HepG2 (cell line): Measurements from ENCODE around the gene MMRN1. TPM values are rescaled to one million over a fixed set of nuclear protein-coding genes. Genes with fewer than 3 reads are reported as not detected.

ENCODE experiments used
- ATAC-seq: fragments of 200-7000 bp; cut with Tn5 transposase; 3 replicates; pipeline ENCODE4 v1.9.1; 2020; ENCODE audit warnings: mild to moderate bottlenecking, moderate library complexity
- BruUV-seq: library from RNA; stranded (reverse); fragments of 400-500 nt; replicated peaks from 2 replicates; lab custom pipeline; 2021; lab: Mats Ljungman, UMichigan
- CTCF ChIA-PET: fragments of 300-600 bp; formaldehyde crosslinking; extraction: SDS; loops from one replicate; lab custom pipeline; 2021; ENCODE audit warnings: low total read pairs, inconsistent platforms, low intra/inter-chr PET ratio; lab: Yijun Ruan, JAX
- POLR2A ChIA-PET: fragments of 350-600 bp; sonication (Branson Sonifier 250); formaldehyde crosslinking; loops from one replicate; lab custom pipeline; 2020; ENCODE audit warnings: antibody characterized with exemption, inconsistent platforms; lab: Yijun Ruan, JAX
- DNase-seq: peaks from one replicate; pipeline ENCODE4 v3.0.0-alpha.2; 2015; ENCODE audit warnings: low spot score
- FAIRE-seq: peaks from 3 replicates; lab custom pipeline; 2011; peaks lifted over from hg19 to GRCh38; lab: Jason Lieb, UNC
- H2AFZ ChIP-seq: one replicate; pipeline ENCODE4 v1.6.1; 2011; ENCODE audit warnings: low read length, inconsistent platforms
- H3K27ac ChIP-seq: fragments of 300-600 bp; 3 replicates; pipeline ENCODE4 v1.8.0; 2011; ENCODE audit warnings: mixed run types, mild to moderate bottlenecking, mixed read lengths, low read length, inconsistent platforms; ENCODE audit not compliant: insufficient read depth; ENCODE audit errors: extremely low read length
- H3K27me3 ChIP-seq, 2 experiments: fragments of 200-600 bp in 1 of 2; 2 replicates in 1 of 2; 3 replicates in 1 of 2; pipeline versions ENCODE4 v1.6.0 to v1.8.0; 2011; ENCODE audit warnings: low read length in 2 of 2, mild to moderate bottlenecking in 2 of 2, moderate library complexity in 2 of 2, inconsistent platforms in 1 of 2; ENCODE audit not compliant: insufficient read depth in 2 of 2, control insufficient read depth in 1 of 2
- H3K36me3 ChIP-seq, 2 experiments: fragments of 200-600 bp in 1 of 2; replicated peaks in 1 of 2; 2 replicates in 1 of 2; 3 replicates in 1 of 2; pipeline versions ENCODE4 v1.5.1 to v1.8.0; 2011; ENCODE audit warnings: low read length in 2 of 2, inconsistent platforms in 1 of 2; ENCODE audit not compliant: insufficient read depth in 2 of 2, control insufficient read depth in 1 of 2
- H3K4me1 ChIP-seq: 2 replicates; pipeline ENCODE4 v1.5.1; 2012; ENCODE audit warnings: low read length, inconsistent platforms; ENCODE audit not compliant: insufficient read depth
- H3K4me2 ChIP-seq: 2 replicates; pipeline ENCODE4 v1.6.0; 2011; ENCODE audit warnings: low read depth, low read length, inconsistent platforms
- H3K4me3 ChIP-seq, 3 experiments: fragments of 200-600 bp in 1 of 3; sonication (generic), shearing (Covaris generic) in 1 of 3; replicated peaks in 1 of 3; 2 replicates each; pipeline ENCODE4 v1.5.1; 2011 to 2016; ENCODE audit warnings: low read length in 3 of 3, inconsistent platforms in 2 of 3, low read depth in 2 of 3, mild to moderate bottlenecking in 2 of 3, control low read depth in 1 of 3, mixed read lengths in 1 of 3; ENCODE audit not compliant: insufficient read depth in 1 of 3
- H3K79me2 ChIP-seq: one replicate; pipeline ENCODE4 v1.6.1; 2011; ENCODE audit warnings: low read length, inconsistent platforms; ENCODE audit not compliant: insufficient read depth
- H3K9ac ChIP-seq: 2 replicates; pipeline ENCODE4 v1.6.0; 2011; ENCODE audit warnings: mild to moderate bottlenecking, low read depth, low read length, inconsistent platforms; ENCODE audit not compliant: insufficient read depth
- H3K9me3 ChIP-seq: 2 replicates; pipeline ENCODE4 v1.5.1; 2012; ENCODE audit warnings: mild to moderate bottlenecking, low read length
- H4K20me1 ChIP-seq: 2 replicates; pipeline ENCODE4 v1.6.0; 2011; ENCODE audit warnings: inconsistent platforms, mild to moderate bottlenecking, low read length, moderate library complexity; ENCODE audit not compliant: insufficient read depth
- ARNT ChIP-seq: fragments of 450-650 bp; IDR thresholded peaks from 2 replicates; pipeline ENCODE4 v1.6.1; 2017
- E2F1 ChIP-seq: sonication (generic); formaldehyde crosslinking; IDR thresholded peaks from 2 replicates; pipeline ENCODE4 v1.5.0; 2020; ENCODE audit warnings: missing genetic modification reagents
- HOXA5 ChIP-seq: sonication (generic); formaldehyde crosslinking; IDR thresholded peaks from 2 replicates; pipeline ENCODE4 v1.4.0; 2020; ENCODE audit warnings: missing genetic modification reagents
- HOXD1 ChIP-seq: sonication (generic); formaldehyde crosslinking; IDR thresholded peaks from 2 replicates; pipeline ENCODE4 v1.5.0; 2020; ENCODE audit warnings: missing genetic modification reagents
- NFATC3 ChIP-seq: sonication (generic); formaldehyde crosslinking; IDR thresholded peaks from 2 replicates; pipeline ENCODE4 v1.5.1; 2020; ENCODE audit warnings: mild to moderate bottlenecking, missing genetic modification reagents
- RORA ChIP-seq: sonication (generic); formaldehyde crosslinking; IDR thresholded peaks from 2 replicates; pipeline ENCODE4 v1.5.0; 2020; ENCODE audit warnings: mild to moderate bottlenecking, missing genetic modification reagents, moderate library complexity
- RXRB ChIP-seq: IDR thresholded peaks from 2 replicates; pipeline ENCODE4 v1.6.1; 2016; ENCODE audit warnings: borderline replicate concordance, missing genetic modification reagents, missing compliant biosample characterization
- SATB2 ChIP-seq: sonication (generic); formaldehyde crosslinking; IDR thresholded peaks from 2 replicates; pipeline ENCODE4 v1.5.0; 2020; ENCODE audit warnings: missing genetic modification reagents
- SRSF4 ChIP-seq: fragments of 200-400 bp; formaldehyde crosslinking; IDR thresholded peaks from one replicate; pipeline ENCODE4 v1.6.1; 2018; ENCODE audit warnings: mild to moderate bottlenecking, low read depth, low read length, moderate library complexity; ENCODE audit not compliant: poor library complexity, severe bottlenecking
- ZBTB20 ChIP-seq: sonication (generic); formaldehyde crosslinking; IDR thresholded peaks from 2 replicates; pipeline ENCODE4 v1.8.1; 2023; ENCODE audit warnings: missing genetic modification reagents, low read depth, mild to moderate bottlenecking, borderline replicate concordance
- ZFP36L1 ChIP-seq: sonication (generic); formaldehyde crosslinking; IDR thresholded peaks from 2 replicates; pipeline ENCODE4 v1.8.0; 2022; ENCODE audit warnings: mild to moderate bottlenecking, missing genetic modification reagents, moderate library complexity
- ZNF20 ChIP-seq: sonication (generic); formaldehyde crosslinking; IDR thresholded peaks from 2 replicates; pipeline ENCODE4 v1.4.0; 2020; ENCODE audit warnings: mild to moderate bottlenecking, moderate library complexity, missing genetic modification reagents
- ZNF350 ChIP-seq: sonication (generic); formaldehyde crosslinking; IDR thresholded peaks from 2 replicates; pipeline ENCODE4 v1.4.0; 2020; ENCODE audit warnings: mild to moderate bottlenecking, low read depth, missing genetic modification reagents, borderline replicate concordance
- ZNF367 ChIP-seq: sonication (generic); formaldehyde crosslinking; IDR thresholded peaks from 2 replicates; pipeline ENCODE4 v1.4.0; 2020; ENCODE audit warnings: missing genetic modification reagents, borderline replicate concordance
- ZNF557 ChIP-seq: sonication (generic); formaldehyde crosslinking; IDR thresholded peaks from 2 replicates; pipeline ENCODE4 v1.4.0; 2020; ENCODE audit warnings: missing genetic modification reagents
- ZSCAN29 ChIP-seq: sonication (generic); formaldehyde crosslinking; conservative IDR thresholded peaks from 2 replicates; pipeline ENCODE4 v1.4.0; 2020; ENCODE audit warnings: mild to moderate bottlenecking, missing genetic modification reagents
- WGBS: methylation state at CpG from one replicate; pipeline ENCODE4 v1.1.6; 2017; ENCODE audit warnings: low lambda C conversion rate; 5-methylcytosine and 5-hydroxymethylcytosine counted together
- in situ Hi-C: cut with HindIII; loops from 2 replicates; pipeline ENCODE4 v1.10.0; 2017; ENCODE audit warnings: low pct_unique_long_range_greater_than_20kb; ENCODE audit not compliant: extremely low pct_ligation_motif_present
- intact Hi-C: fragments of 100-400 bp; cut with micrococcal nuclease; formaldehyde crosslinking; loops from one replicate; pipeline ENCODE4 v1.10.0; 2022; ENCODE audit not compliant: unreplicated experiment
- polyA plus RNA-seq, 8 experiments: library from polyadenylated mRNA; depleted of rRNA in 3 of 8; stranded (reverse) in 7 of 8; unstranded in 1 of 8; fragments of >200 nt; fragmentation: Illumina TruSeq in 4 of 8; extraction: Trizol in 4 of 8; gene quantifications; 2 replicates each; pipeline versions ENCODE4 v1.2.1 to v1.2.3, GENCODE V29; 2011 to 2016; ENCODE audit warnings: low read depth in 4 of 8, missing spikeins in 1 of 8, mixed read lengths in 1 of 8; ENCODE audit not compliant: insufficient read depth in 1 of 8
- total RNA-seq, 5 experiments: library from RNA; depleted of rRNA; stranded (reverse); fragments of >200 nt; fragmentation: Illumina TruSeq; extraction: Trizol; gene quantifications; 2 replicates each; pipeline ENCODE4 v1.2.3, GENCODE V29; 2016; ENCODE audit warnings: low read depth in 1 of 5
- TF ChIP-seq, protein P1 (sequence below): sonication (generic); formaldehyde crosslinking; conservative IDR thresholded peaks from 2 replicates; pipeline ENCODE4 v1.4.0; 2020; ENCODE audit warnings: missing genetic modification reagents
- TF ChIP-seq, protein P2 (sequence below): fragments of 450-650 bp; IDR thresholded peaks from 2 replicates; pipeline ENCODE4 v1.6.1; 2017

The MMRN1 gene
- total and polyA plus RNA-seq, 2 of the 13 experiments (the other 11 are each of a cell fraction or from before 2014, with no cell fraction given): not detected

DNA sequence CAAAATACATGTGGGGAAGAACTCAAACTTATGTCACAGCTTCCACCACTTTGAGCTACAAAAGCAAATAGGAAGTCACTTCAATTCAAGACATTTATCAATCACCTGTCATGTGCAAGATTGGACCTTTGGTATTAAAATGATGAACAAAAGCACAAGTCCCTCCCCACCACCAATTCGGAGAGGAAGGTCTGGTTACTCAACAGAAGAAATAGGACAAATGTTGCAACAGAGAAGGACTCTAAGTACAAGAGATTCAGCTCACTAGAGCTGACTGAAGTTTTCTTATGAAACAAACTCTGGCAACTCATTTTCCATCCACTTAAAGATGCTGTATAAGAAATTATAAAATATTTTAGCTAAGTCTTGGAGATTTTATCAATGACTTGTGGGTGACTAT lies 16.0 kb upstream of the MMRN1 start:
- Histone ChIP-seq H2AFZ (no peak overlapping the region), H3K9me3 (no peaks in the 10 kb centered on the region), H3K79me2 (no peaks in the 10 kb centered on the region), H3K4me2 (no peak overlapping the region), H4K20me1 (no peaks in the 10 kb centered on the region), H3K27me3 (no peaks in the 10 kb centered on the region), H3K27ac (no peak overlapping the region), H3K4me3 (no peak overlapping the region), H3K9ac (no peak overlapping the region), H3K36me3 (no peaks in the 10 kb centered on the region), H3K4me1 (no peaks in the 10 kb centered on the region)
- in situ Hi-C loops: loop anchor here (10.0 kb wide), 1 partner anchor 224 kb away; no protein-coding TSS in a partner anchor
- CTCF ChIA-PET: no interaction called here
- TF ChIP-seq RXRB (CRISPR knock-in tag): no peak
- TF ChIP-seq ZNF20 (CRISPR knock-in tag): no peak
- TF ChIP-seq RORA (CRISPR knock-in tag): no peak
- TF ChIP-seq ZNF350 (CRISPR knock-in tag): no peak
- ATAC-seq (no peak), FAIRE-seq (no peak), DNase-seq (no peak)
- POLR2A ChIA-PET: no interaction called here
- no TSS peak for BruUV-seq
- intact Hi-C loops: no loop called here
- 0% methylated on average over 1 of the region's 1 CpG for WGBS

DNA sequence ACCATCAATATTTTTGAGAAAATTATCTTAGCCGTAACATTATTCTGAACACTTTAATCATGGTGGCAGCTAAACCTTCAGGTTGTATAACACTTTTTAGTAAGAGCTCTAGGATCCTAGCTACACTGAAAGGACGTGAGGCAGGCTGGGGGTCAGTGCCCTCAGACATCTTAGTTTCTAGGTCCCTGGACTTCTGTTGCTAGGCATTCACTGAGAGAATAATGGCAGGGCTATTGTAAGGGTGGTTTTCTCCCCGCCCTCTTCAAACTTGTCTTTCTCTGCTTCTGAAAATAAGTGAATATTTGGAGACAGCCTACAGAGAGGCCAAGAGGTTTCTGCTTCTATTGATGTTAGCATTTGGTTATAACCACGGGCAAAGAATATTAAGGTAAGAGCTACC lies 15.4 kb upstream of the MMRN1 start:
- no peak overlapping the region for H3K4me2 ChIP-seq
- no peaks in the 10 kb centered on the region for H3K79me2 ChIP-seq
- H3K27me3 ChIP-seq: no peaks in the 10 kb centered on the region
- H3K4me1 ChIP-seq: no peaks in the 10 kb centered on the region
- WGBS: 26% methylated on average over 4 of the region's 4 CpGs
- in situ Hi-C loops: loop anchor here (10.0 kb wide), 1 partner anchor 224 kb away; no protein-coding TSS in a partner anchor
- POLR2A ChIA-PET: no interaction called here
- DNase-seq (no peak), FAIRE-seq (no peak), ATAC-seq (no peak)
- intact Hi-C loops: no loop called here
- no peaks in the 10 kb centered on the region for H3K9me3 ChIP-seq
- no peaks in the 10 kb centered on the region for H3K36me3 ChIP-seq
- CTCF ChIA-PET: no interaction called here
- H3K27ac ChIP-seq: no peak overlapping the region
- no peaks in the 10 kb centered on the region for H4K20me1 ChIP-seq
- no peak overlapping the region for H3K4me3 ChIP-seq
- BruUV-seq: no TSS peak
- H3K9ac ChIP-seq: no peak overlapping the region
- no peak overlapping the region for H2AFZ ChIP-seq
- TF ChIP-seq HOXD1 (CRISPR knock-in tag) (no peak), ARNT (no peak), SATB2 (no peak), ZNF367 (CRISPR knock-in tag) (no peak), ZSCAN29 (CRISPR knock-in tag) (no peak), ZFP36L1 (no peak), NFATC3 (CRISPR knock-in tag) (no peak), ZBTB20 (no peak), E2F1 (no peak), SRSF4 (no peak), ZNF557 (CRISPR knock-in tag) (no peak), HOXA5 (CRISPR knock-in tag) (no peak)
- TF ChIP-seq, protein P1, sequence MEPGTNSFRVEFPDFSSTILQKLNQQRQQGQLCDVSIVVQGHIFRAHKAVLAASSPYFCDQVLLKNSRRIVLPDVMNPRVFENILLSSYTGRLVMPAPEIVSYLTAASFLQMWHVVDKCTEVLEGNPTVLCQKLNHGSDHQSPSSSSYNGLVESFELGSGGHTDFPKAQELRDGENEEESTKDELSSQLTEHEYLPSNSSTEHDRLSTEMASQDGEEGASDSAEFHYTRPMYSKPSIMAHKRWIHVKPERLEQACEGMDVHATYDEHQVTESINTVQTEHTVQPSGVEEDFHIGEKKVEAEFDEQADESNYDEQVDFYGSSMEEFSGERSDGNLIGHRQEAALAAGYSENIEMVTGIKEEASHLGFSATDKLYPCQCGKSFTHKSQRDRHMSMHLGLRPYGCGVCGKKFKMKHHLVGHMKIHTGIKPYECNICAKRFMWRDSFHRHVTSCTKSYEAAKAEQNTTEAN: no peak
- TF ChIP-seq, protein P2, sequence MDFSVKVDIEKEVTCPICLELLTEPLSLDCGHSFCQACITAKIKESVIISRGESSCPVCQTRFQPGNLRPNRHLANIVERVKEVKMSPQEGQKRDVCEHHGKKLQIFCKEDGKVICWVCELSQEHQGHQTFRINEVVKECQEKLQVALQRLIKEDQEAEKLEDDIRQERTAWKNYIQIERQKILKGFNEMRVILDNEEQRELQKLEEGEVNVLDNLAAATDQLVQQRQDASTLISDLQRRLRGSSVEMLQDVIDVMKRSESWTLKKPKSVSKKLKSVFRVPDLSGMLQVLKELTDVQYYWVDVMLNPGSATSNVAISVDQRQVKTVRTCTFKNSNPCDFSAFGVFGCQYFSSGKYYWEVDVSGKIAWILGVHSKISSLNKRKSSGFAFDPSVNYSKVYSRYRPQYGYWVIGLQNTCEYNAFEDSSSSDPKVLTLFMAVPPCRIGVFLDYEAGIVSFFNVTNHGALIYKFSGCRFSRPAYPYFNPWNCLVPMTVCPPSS: no peak
